SK-N-SH treated with all-trans-retinoic acid at 6 μM for 48 hours (cell line): ENCODE data around the gene GNL2.

Experiments
- ATAC-seq: fragments of 200-7000 bp; cut with Tn5 transposase; 3 replicates; pipeline ENCODE4 v1.9.1; 2020; ENCODE audit warnings: mild to moderate bottlenecking, moderate library complexity
- ARNTL ChIP-seq: fragments of 450-650 bp; formaldehyde crosslinking; IDR thresholded peaks from 2 replicates; pipeline ENCODE4 v1.5.0; 2020; ENCODE audit warnings: low read depth, mild to moderate bottlenecking, moderate library complexity, borderline replicate concordance
- BACH2 ChIP-seq: fragments of 250-450 bp; sonication (Bioruptor Pico); IDR thresholded peaks from 2 replicates; pipeline ENCODE4 v1.9.0; 2021; ENCODE audit warnings: mild to moderate bottlenecking, borderline replicate concordance
- CREB5 ChIP-seq: fragments of 250-450 bp; sonication (Bioruptor Pico); IDR thresholded peaks from 2 replicates; pipeline ENCODE4 v1.5.1; 2020; ENCODE audit warnings: low read depth, mild to moderate bottlenecking, moderate library complexity
- CSDC2 ChIP-seq: fragments of 250-450 bp; sonication (Bioruptor Pico); IDR thresholded peaks from 2 replicates; pipeline ENCODE4 v1.5.0; 2020; ENCODE audit warnings: mild to moderate bottlenecking, moderate library complexity
- CSRNP3 ChIP-seq: fragments of 250-450 bp; sonication (Bioruptor Pico); IDR thresholded peaks from 2 replicates; pipeline ENCODE4 v1.5.1; 2021; ENCODE audit warnings: mild to moderate bottlenecking, moderate library complexity
- ESRRG ChIP-seq: fragments of 250-450 bp; sonication (Bioruptor Pico); IDR thresholded peaks from 2 replicates; pipeline ENCODE4 v1.6.1; 2021; ENCODE audit warnings: mild to moderate bottlenecking
- GLIS3 ChIP-seq: fragments of 250-450 bp; sonication (Bioruptor Pico); IDR thresholded peaks from 2 replicates; pipeline ENCODE4 v1.5.0; 2020; ENCODE audit warnings: mild to moderate bottlenecking, moderate library complexity
- ISL1 ChIP-seq: fragments of 250-450 bp; sonication (Bioruptor Pico); IDR thresholded peaks from 2 replicates; pipeline ENCODE4 v2.1.2; 2022; ENCODE audit warnings: mild to moderate bottlenecking, moderate library complexity
- OSR1 ChIP-seq: fragments of 250-450 bp; sonication (Bioruptor Pico); IDR thresholded peaks from 2 replicates; pipeline ENCODE4 v1.8.0; 2022; ENCODE audit warnings: moderate library complexity, mild to moderate bottlenecking, inconsistent platforms
- PATZ1 ChIP-seq: fragments of 250-450 bp; sonication (Bioruptor Pico); IDR thresholded peaks from 2 replicates; pipeline ENCODE4 v1.8.0; 2020; ENCODE audit warnings: mild to moderate bottlenecking, moderate library complexity, borderline replicate concordance
- POU6F1 ChIP-seq: fragments of 250-450 bp; sonication (Bioruptor Pico); IDR thresholded peaks from 2 replicates; pipeline ENCODE4 v1.8.0; 2021; ENCODE audit warnings: low read depth, mild to moderate bottlenecking, moderate library complexity, borderline replicate concordance
- PPARA ChIP-seq: fragments of 250-450 bp; sonication (Bioruptor Pico); IDR thresholded peaks from 2 replicates; pipeline ENCODE4 v1.5.0; 2020; ENCODE audit warnings: mild to moderate bottlenecking, borderline replicate concordance
- RARB ChIP-seq: fragments of 250-450 bp; sonication (Bioruptor Pico); IDR thresholded peaks from 2 replicates; pipeline ENCODE4 v1.8.0; 2021; ENCODE audit warnings: mild to moderate bottlenecking, moderate library complexity
- TCF4 ChIP-seq: fragments of 250-450 bp; sonication (Bioruptor Pico); IDR thresholded peaks from 2 replicates; pipeline ENCODE4 v1.8.0; 2021; ENCODE audit warnings: mild to moderate bottlenecking, moderate library complexity, borderline replicate concordance
- TOX ChIP-seq: fragments of 250-450 bp; sonication (Bioruptor Pico); IDR thresholded peaks from 2 replicates; pipeline ENCODE4 v1.8.0; 2021; ENCODE audit warnings: mild to moderate bottlenecking, moderate library complexity, borderline replicate concordance
- ZC3H10 ChIP-seq: fragments of 250-450 bp; sonication (Bioruptor Pico); IDR thresholded peaks from 2 replicates; pipeline ENCODE4 v1.5.1; 2021; ENCODE audit warnings: mild to moderate bottlenecking, moderate library complexity
- ZFP3 ChIP-seq: fragments of 250-450 bp; sonication (Bioruptor Pico); IDR thresholded peaks from 2 replicates; pipeline ENCODE4 v1.5.0; 2020; ENCODE audit warnings: mild to moderate bottlenecking, moderate library complexity
- ZNF70 ChIP-seq: fragments of 450-650 bp; formaldehyde crosslinking; IDR thresholded peaks from 2 replicates; pipeline ENCODE4 v1.5.0; 2020; ENCODE audit warnings: mild to moderate bottlenecking, moderate library complexity
- ZNF8 ChIP-seq: fragments of 450-650 bp; formaldehyde crosslinking; IDR thresholded peaks from 2 replicates; pipeline ENCODE4 v1.5.0; 2020; ENCODE audit warnings: mild to moderate bottlenecking, moderate library complexity

The GNL2 gene

GRCh38 chr1:37621326-37621870, 25.7 kb upstream of the GNL2 start (continued):
- TF ChIP-seq POU6F1 (CRISPR knock-in tag) (no peak), PATZ1 (CRISPR knock-in tag) (no peak), ZC3H10 (CRISPR knock-in tag) (no peak)

GRCh38 chr1:37620707-37621106, 25.0 kb upstream of the GNL2 start:
- ATAC-seq = no peak

GRCh38 chr1:37616330-37616729, 20.6 kb upstream of the GNL2 start:
- ATAC-seq = no peak
- no peak for TF ChIP-seq CREB5 (CRISPR knock-in tag)
- TF ChIP-seq ARNTL (CRISPR knock-in tag) = no peak
- no peak for TF ChIP-seq ZNF70
- no peak for TF ChIP-seq ZNF8 (CRISPR knock-in tag)
- no peak for TF ChIP-seq ISL1 (CRISPR knock-in tag)
- no peak for TF ChIP-seq PPARA (CRISPR knock-in tag)
- no peak for TF ChIP-seq ESRRG (CRISPR knock-in tag)
- TF ChIP-seq GLIS3 (CRISPR knock-in tag) = no peak
- no peak for TF ChIP-seq CSRNP3 (CRISPR knock-in tag)
- no peak for TF ChIP-seq TOX (CRISPR knock-in tag)
- no peak for TF ChIP-seq TCF4 (CRISPR knock-in tag)
- TF ChIP-seq OSR1 (CRISPR knock-in tag) = no peak
- TF ChIP-seq BACH2 = no peak
- TF ChIP-seq RARB (CRISPR knock-in tag) = no peak
- no peak for TF ChIP-seq ZC3H10 (CRISPR knock-in tag)

More at GRCh38 chr1:37620707-37621106, 25.0 kb upstream of the GNL2 start:
- TF ChIP-seq CSDC2 (CRISPR knock-in tag) = no peak
- TF ChIP-seq BACH2 = no peak
- no peak for TF ChIP-seq RARB (CRISPR knock-in tag)
- TF ChIP-seq CREB5 (CRISPR knock-in tag) = no peak
- no peak for TF ChIP-seq CSRNP3 (CRISPR knock-in tag)
- TF ChIP-seq POU6F1 (CRISPR knock-in tag) = no peak
- no peak for TF ChIP-seq ZFP3
